WERI-Rb-1 (cell line): ENCODE measurements around the gene PUSL1.

Experiments used
- DNase-seq: peaks from one replicate; pipeline ENCODE4 v3.0.0-alpha.2; 2020
- H3K27ac ChIP-seq: fragments of 250-450 bp; sonication (Bioruptor Pico); 2 replicates; pipeline ENCODE4 v1.5.1; 2020; ENCODE audit warnings: mild to moderate bottlenecking, moderate library complexity
- H3K27me3 ChIP-seq: fragments of 250-450 bp; sonication (Bioruptor Pico); 2 replicates; pipeline ENCODE4 v1.5.1; 2021; ENCODE audit warnings: mild to moderate bottlenecking, low read depth, moderate library complexity; ENCODE audit not compliant: insufficient read depth, severe bottlenecking
- H3K36me3 ChIP-seq: fragments of 250-450 bp; sonication (Bioruptor Pico); 2 replicates; pipeline ENCODE4 v1.5.1; 2020; ENCODE audit warnings: mild to moderate bottlenecking, moderate library complexity
- H3K4me3 ChIP-seq: 2 replicates; pipeline ENCODE4 v1.5.1; 2011; ENCODE audit warnings: low read depth, mild to moderate bottlenecking, control low read depth, low read length
- H3K9me3 ChIP-seq: fragments of 250-450 bp; sonication (Bioruptor Pico); 2 replicates; pipeline ENCODE4 v1.5.1; 2021; ENCODE audit warnings: mild to moderate bottlenecking, moderate library complexity; ENCODE audit not compliant: severe bottlenecking
- TF ChIP-seq, protein P1 (sequence below): IDR thresholded peaks from 2 replicates; pipeline ENCODE4 v1.5.1; 2011; ENCODE audit warnings: low read depth, mild to moderate bottlenecking, control low read depth, inconsistent platforms, low read length

Gene PUSL1

GRCh38 chr1:1326075-1326605 lies 17.7 kb downstream of the PUSL1 start:
- H3K27me3 ChIP-seq = no peaks in the 10 kb centered on the region
- H3K9me3 ChIP-seq = no peaks in the 10 kb centered on the region
- H3K4me3 ChIP-seq = no peak overlapping the region
- no peak overlapping the region for H3K27ac ChIP-seq
- TF ChIP-seq, protein P1, sequence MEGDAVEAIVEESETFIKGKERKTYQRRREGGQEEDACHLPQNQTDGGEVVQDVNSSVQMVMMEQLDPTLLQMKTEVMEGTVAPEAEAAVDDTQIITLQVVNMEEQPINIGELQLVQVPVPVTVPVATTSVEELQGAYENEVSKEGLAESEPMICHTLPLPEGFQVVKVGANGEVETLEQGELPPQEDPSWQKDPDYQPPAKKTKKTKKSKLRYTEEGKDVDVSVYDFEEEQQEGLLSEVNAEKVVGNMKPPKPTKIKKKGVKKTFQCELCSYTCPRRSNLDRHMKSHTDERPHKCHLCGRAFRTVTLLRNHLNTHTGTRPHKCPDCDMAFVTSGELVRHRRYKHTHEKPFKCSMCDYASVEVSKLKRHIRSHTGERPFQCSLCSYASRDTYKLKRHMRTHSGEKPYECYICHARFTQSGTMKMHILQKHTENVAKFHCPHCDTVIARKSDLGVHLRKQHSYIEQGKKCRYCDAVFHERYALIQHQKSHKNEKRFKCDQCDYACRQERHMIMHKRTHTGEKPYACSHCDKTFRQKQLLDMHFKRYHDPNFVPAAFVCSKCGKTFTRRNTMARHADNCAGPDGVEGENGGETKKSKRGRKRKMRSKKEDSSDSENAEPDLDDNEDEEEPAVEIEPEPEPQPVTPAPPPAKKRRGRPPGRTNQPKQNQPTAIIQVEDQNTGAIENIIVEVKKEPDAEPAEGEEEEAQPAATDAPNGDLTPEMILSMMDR = no peak
- DNase-seq = no peak
- H3K36me3 ChIP-seq = peaks cover 26% of the 10 kb centered on the region

DNA sequence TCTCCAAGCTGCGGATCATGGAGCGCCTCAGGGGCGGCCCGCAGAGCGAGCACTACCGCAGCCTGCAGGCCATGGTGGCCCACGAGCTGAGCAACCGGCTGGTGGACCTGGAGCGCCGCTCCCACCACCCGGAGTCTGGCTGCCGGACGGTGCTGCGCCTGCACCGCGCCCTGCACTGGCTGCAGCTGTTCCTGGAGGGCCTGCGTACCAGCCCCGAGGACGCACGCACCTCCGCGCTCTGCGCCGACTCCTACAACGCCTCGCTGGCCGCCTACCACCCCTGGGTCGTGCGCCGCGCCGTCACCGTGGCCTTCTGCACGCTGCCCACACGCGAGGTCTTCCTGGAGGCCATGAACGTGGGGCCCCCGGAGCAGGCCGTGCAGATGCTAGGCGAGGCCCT lies 18.9 kb downstream of the PUSL1 start:
- peaks cover 16% of the 10 kb centered on the region for H3K36me3 ChIP-seq
- no peaks in the 10 kb centered on the region for H3K9me3 ChIP-seq
- TF ChIP-seq, protein P1 = no peak
- no peak overlapping the region for H3K27ac ChIP-seq
- no peak for DNase-seq
- H3K27me3 ChIP-seq = no peaks in the 10 kb centered on the region
- no peak overlapping the region for H3K4me3 ChIP-seq

- TF ChIP-seq, protein P1 = no peak
- no peak overlapping the region for H3K4me3 ChIP-seq
- no peaks in the 10 kb centered on the region for H3K27me3 ChIP-seq
- no peaks in the 10 kb centered on the region for H3K9me3 ChIP-seq
- H3K36me3 ChIP-seq = peaks cover 10% of the 10 kb centered on the region
- no peak overlapping the region for H3K27ac ChIP-seq
- no peak for DNase-seq
Measured at GRCh38 chr1:1328254-1328653, 19.9 kb downstream of the PUSL1 start.

- Histone ChIP-seq H3K9me3 (no peaks in the 10 kb centered on the region), H3K27ac (no peak overlapping the region), H3K4me3 (no peak overlapping the region), H3K36me3 (peaks cover 15% of the 10 kb centered on the region), H3K27me3 (no peaks in the 10 kb centered on the region)
- TF ChIP-seq, protein P1 = no peak
- no peak for DNase-seq
Measured at GRCh38 chr1:1329304-1330210, 21.2 kb downstream of the PUSL1 start.

- no peak for DNase-seq
- Histone ChIP-seq H3K27ac (no peak overlapping the region; the same call in 1 of the 2 replicates), H3K27me3 (no peaks in the 10 kb centered on the region), H3K4me3 (no peak overlapping the region), H3K9me3 (no peaks in the 10 kb centered on the region), H3K36me3 (peaks cover 16% of the 10 kb centered on the region)
- TF ChIP-seq, protein P1 = no peak
Measured at GRCh38 chr1:1330366-1331067, 22.1 kb downstream of the PUSL1 start.
